HG03457 (cell line): Measurements from ENCODE around the gene ROCK2.
"Not testable (repeated sequence)": the region's sequence is repeated elsewhere in the genome, so short reads cannot be mapped to it uniquely, and the experiment has no call there.

Experiments
- ATAC-seq: cut with Tn5 transposase; IDR thresholded peaks from one replicate; pipeline ENCODE4 v1.9.1; 2021; ENCODE audit warnings: moderate number of reproducible peaks; ENCODE audit not compliant: unreplicated experiment

Gene ROCK2

GRCh38 chr2:11279398-11279797, 65.0 kb downstream of the ROCK2 start:
- ATAC-seq: no peak

DNA sequence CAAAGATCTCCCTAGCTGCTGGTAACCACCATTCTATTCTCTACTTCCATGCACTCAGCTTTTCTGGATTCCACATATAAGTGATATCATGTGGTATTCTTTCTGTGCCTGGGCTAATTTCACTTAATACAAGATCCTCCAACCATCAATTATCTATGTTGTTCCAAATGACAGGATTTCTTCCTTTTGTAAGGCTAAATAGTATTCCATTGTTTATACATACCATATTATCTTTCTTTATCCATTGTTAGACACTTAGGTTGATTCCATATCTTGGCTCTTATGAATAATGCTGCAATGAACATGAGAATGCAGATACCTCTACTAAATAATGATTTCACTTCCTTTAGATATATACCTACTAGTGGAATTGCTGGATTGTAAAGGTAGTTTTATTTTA, 66.2 kb downstream of the ROCK2 start:
- ATAC-seq: no peak

DNA sequence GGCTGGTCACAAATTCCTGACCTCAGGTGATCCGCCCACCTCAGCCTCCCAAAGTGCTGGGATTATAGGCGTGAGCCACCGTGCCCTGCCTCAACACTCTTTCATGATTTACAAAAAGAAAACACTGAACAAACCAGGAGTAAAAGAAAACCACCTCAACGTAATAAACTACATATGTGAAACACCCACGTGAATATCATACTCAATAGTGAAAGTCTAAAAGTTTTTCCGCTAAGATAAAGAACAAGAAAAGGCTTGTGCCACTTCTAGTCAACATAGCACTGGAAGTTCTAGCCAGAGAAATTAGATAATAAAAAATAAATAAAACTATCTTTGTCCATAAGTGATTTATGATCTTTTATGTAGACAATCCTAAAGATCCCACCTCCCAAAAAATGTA, 68.5 kb downstream of the ROCK2 start:
- ATAC-seq: no peak

DNA sequence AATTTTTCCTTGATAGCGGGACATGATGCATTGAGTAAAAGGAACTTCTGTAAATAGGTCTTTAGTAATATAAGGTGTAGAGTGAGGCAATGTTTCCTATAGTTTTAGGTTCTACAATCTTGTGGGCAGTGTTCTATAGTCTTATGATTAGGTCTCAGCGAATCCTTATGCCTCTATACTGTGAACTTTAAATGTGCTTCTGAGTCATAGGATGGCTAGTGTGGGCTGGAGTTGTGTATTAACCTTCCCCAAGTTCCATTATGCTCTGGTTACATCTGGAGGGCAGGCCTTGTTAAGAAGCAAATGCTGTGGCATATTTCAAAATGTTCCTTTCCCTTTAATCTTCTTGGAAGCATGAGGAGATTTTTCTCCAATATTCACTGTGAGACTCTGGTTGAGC, 73.5 kb downstream of the ROCK2 start:
- no peak for ATAC-seq

DNA sequence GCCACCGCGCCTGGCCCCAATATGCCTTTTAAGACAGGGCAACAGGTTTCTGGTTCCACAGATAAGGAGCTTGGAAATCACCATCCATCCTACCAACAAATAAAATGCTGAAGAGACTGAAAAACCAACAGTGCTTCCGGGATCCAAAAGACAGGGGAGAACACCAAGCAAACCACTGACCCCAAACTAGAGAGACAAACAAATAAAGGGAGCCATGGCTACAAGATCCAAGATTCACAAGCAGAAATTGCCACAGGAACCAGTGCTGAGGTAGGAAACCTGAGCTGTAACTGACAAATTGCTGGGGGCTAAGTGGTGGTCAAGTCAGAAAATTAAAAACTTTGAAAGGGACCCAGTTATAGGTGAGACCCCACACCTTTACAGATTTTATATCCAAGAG, 76.5 kb downstream of the ROCK2 start:
- ATAC-seq: no peak

GRCh38 chr2:11264818-11265217, 79.6 kb downstream of the ROCK2 start:
- ATAC-seq: no peak

DNA sequence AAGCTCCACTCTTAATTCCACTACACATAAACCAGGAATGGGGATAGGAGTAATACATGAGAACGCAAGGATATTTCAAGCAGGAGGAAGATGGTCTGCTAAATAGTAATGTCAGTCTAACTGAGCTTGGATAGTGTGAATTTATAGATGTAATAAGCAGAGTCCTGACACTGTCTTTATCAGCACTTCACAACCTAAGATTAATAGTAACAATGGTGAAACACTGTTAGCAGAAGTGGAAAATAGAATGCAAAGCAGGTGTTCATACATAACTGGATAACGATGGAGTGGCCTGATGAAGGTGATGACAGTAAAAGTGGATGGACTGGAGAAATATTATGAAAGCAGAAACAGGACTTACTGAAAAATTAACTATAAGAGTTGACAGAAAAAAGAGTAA, 80.4 kb downstream of the ROCK2 start:
- no peak for ATAC-seq

GRCh38 chr2:11263177-11263576, 81.3 kb downstream of the ROCK2 start:
- ATAC-seq: no peak

DNA sequence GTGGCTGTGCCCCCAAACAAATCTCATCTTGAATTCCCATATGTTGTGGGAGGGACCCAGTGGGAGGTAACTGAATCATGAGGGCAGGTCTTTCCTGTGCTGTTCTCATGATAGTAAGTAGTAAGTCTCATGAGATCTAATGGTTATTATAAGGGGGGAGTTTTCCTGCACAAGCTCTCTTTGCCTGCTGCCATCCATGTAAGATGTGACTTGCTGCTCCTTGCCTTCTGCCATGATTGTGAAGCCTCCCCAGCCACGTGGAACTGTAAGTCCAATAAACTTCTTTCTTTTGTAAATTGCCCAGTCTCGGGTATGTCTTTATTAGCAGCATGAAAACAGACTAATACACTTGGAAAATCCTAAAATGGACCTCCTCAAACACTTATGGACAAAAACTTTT, 82.0 kb downstream of the ROCK2 start:
- ATAC-seq: not testable (repeated sequence)

GRCh38 chr2:11261564-11261963, 82.9 kb downstream of the ROCK2 start:
- not testable (repeated sequence) for ATAC-seq

- ATAC-seq: no peak
Observed at GRCh38 chr2:11260979-11261378, 83.5 kb downstream of the ROCK2 start.

- ATAC-seq: no peak
Observed at GRCh38 chr2:11257964-11258363, 86.5 kb downstream of the ROCK2 start.

DNA sequence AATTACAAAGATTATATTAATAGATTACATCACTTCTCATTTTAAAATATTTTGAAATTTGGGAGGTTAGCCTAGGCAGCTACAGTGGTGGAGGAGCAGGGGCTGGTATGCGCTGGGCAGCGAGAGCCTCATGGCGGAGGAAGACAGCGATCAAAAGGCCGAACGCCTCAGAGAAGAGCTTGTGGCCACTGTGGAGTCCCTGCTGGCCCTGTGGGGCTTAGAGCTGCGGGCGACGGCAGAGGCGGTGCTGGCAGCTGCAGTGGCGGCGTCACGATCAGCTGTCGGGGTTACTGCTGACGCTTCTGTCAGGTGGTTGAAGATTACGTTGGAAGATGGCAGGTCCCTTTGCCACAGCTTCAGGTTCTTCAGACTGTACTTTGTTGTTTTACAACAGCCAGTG, 87.4 kb downstream of the ROCK2 start:
- no peak for ATAC-seq

DNA sequence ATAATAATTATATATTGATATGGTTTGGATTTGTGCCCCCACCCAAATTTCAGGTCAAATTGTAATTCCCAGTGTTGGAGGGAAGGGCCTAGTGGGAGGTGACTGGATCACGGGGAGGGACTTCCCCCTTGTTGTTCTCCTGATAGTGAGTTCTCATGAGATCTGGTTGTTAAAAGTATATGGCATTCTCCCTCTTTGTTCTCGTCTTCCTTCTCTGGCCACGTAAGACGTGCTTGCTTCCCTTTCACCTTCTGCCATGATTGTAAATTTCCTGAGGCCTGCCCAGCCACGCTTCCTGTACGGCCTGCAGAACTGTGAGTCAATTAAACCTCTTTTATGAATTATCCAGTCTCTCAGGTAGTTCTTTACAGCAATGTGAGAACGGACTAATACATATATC, 88.3 kb downstream of the ROCK2 start:
- no peak for ATAC-seq

DNA sequence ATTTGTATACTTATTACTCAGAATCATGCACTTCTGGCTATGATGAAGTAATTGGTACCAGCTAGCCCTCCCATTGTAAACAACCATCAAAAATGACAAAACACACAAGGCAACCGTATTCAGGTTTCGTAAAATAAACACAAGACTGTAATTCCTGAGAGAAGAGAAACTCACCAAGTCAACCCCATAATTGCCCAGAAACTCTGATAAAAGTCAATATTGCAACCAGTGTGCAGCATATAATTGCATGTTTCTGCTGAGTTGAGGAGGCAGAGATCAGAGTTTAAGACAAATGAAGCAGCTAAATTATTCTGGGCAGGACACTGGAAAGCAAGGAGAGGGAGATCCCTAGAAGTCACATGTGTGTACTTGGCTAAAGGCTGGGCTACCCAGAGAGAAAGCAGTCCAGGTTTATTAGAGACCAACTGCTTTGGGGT, 90.3 kb downstream of the ROCK2 start:
- no peak for ATAC-seq

DNA sequence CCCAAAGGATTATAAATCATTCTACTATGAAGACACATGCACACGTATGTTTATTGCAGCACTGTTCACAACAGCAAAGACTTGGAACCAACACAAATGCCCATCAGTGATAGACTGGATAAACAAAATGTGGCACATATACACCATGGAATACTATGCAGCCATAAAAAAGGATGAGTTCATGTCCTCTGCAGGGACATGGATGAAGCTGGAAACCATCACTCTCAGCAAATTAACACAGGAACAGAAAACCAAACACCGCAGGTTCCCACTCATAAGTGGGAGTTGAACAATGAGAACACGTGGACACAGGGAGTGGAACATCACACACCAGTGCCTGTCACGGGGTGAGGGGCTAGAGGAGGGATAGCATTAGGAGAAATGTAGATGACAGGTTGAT, 92.0 kb downstream of the ROCK2 start:
- ATAC-seq: not testable (repeated sequence)

DNA sequence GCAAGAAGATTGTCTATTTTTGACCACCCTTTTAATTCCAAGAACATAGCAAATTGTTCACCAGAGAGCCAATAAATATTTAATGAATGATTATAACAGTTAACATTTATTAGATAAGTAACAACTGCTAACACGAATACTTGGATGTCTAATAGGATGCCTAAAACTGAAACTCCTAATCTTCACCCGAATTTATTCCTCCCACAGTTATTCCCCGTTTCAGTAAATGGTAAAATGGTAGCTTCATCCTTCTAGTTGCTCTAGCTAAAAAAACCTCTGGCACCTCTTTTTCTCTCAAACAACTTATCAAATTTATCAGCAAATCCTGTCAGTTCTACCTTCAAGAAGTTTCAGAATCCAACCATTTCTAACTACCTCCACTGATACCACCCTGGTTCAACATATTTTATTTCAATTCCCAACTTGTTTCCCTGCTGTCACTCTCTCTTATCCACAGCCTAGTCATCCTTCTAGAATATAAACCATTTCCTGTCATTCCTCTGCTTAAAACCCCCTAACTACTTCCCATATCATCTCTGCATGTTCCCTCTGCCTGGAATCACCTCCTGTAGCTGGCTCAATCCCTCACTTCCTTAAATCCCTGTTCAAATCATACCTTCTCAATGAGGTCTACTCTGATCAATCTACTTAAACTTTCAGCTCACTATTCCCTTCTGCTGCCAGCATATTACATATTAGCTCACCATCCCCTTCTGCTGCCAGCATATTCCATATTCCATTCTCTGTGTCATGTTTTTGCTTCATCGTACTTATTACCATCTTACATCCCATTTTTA, 93.8 kb downstream of the ROCK2 start:
- ATAC-seq: no peak

DNA sequence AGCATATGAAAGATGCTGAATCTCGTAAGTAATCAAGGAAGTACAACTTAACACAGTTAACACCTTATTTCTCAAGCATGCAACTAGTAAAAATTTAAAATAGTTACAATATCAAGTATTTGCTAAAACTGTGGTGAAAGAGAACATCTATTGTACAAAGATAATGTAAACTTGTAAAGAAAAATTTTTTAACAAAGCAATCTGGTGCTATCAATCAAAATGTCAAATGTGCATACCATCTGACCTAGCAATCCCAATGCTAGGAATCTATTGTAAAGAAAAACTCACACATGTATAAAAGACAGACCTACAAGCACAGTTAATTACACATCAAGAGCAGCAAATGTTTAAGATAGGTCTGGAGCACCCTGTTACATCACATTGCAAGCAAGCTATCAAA, 99.1 kb downstream of the ROCK2 start:
- ATAC-seq: no peak

DNA sequence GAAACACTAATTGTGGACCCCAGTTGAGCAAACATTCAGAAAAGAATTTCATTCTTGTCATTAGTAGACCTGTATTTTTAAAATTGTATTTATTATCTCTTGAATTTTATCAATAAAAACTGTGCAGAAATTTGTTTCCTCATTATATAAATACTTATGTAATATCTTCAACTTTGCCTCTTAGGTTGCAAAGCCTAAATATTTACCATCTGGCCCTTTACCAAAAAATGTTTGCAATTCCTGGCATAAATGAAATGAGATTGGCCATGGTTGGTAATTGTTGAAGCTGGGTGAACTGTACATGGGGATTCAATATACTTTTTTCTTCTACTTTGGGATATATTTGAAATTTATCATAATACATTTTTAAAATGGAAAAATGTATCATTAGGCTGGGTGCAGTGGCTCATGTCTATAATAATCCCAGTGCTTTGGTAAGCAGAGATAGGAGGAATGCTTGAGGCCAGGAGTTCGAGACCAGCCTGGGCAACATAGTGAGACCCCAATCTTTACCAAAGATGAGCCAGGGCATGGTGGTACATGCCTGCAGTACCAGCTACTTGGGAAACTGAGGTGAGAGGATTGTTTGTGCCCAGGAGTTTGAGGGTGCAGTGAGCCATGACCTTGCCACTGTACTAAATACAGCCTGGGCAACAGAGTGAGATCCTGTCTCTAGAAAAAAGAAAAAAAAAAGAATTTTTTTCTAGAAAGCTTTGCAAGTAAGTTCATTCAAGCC, 100.2 kb downstream of the ROCK2 start:
- ATAC-seq: no peak

GRCh38 chr2:11243512-11243911, 100.9 kb downstream of the ROCK2 start:
- no peak for ATAC-seq

DNA sequence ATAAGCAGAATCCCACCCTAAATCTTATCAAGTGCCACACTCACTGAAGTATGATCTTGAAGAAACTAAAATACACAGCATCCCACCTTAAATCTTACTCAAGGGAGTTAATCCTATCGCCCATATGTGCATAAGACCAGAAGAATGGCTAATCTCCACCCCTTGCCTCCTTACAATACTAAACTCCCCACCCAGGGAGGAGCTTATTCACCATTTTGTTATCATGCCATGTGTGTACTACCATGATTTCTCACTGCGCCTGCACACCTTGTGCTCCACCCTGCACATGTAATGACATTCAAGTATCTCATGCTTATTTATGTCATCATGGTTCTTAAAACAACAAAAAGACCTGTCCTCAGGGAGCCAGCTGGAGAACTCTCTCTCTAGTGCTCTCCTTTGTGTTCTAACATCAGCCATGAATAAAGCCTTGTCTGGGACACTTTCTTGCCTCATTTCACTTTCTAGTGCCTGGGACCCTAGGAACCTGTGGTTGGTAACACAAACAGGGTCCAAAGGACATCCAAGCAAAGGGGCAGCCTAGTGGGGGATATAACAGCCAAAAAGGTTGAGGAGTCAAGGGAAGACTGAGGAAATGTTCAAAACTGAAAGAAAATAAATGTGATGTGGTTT, 101.8 kb downstream of the ROCK2 start:
- no peak for ATAC-seq
